Right lobe of liver (tissue), 6 donors: Measurements from ENCODE around the gene SNU13. TPM values are rescaled to one million over a fixed set of nuclear protein-coding genes. Genes with fewer than 3 reads are reported as not detected.

ENCODE experiments used
- ATAC-seq, 4 donors: fragments of 200-7000 bp; cut with Tn5 transposase; one replicate each; pipeline ENCODE4 v1.9.1; 2020; ENCODE audit warnings: mild to moderate bottlenecking in 4 of 4, moderate library complexity in 4 of 4
- DNase-seq, 3 donors: peaks; one replicate each; pipeline ENCODE4 v3.0.0-alpha.2; 2020
- H3K27ac ChIP-seq, 3 donors: fragments of 200-600 bp; one replicate each; pipeline ENCODE4 v1.8.0; 2022
- H3K27me3 ChIP-seq, 2 donors: fragments of 200-600 bp; one replicate each; pipeline ENCODE4 v1.8.0; 2022
- H3K36me3 ChIP-seq, 4 donors: fragments of 200-600 bp; sonication (generic) in 1 of 4; one replicate each; pipeline versions ENCODE4 v1.5.1 to v1.8.0; 2017 to 2022; ENCODE audit warnings: control low read depth in 1 of 4
- H3K4me1 ChIP-seq, 4 donors: fragments of 200-600 bp; sonication (generic) in 1 of 4; one replicate each; pipeline versions ENCODE4 v1.5.1 to v1.8.0; 2017 to 2022; ENCODE audit warnings: control low read depth in 1 of 4
- H3K4me3 ChIP-seq, 3 donors: fragments of 200-600 bp; one replicate each; pipeline ENCODE4 v1.8.0; 2022
- H3K9me3 ChIP-seq, 4 donors: fragments of 200-600 bp; sonication (generic) in 1 of 4; one replicate each; pipeline versions ENCODE4 v1.5.1 to v1.8.0; 2017 to 2022; ENCODE audit warnings: control low read depth in 1 of 4
- CTCF ChIP-seq, 4 donors: fragments of 200-600 bp in 3 of 4; fragments of 450-650 bp in 1 of 4; IDR thresholded peaks; one replicate each; pipeline versions ENCODE4 v1.5.1 to v1.8.0; 2016 to 2022; ENCODE audit warnings: antibody characterized with exemption in 4 of 4, mild to moderate bottlenecking in 2 of 4
- POLR2A ChIP-seq: fragments of 450-650 bp; IDR thresholded peaks from one replicate; pipeline ENCODE4 v1.6.1; 2017; ENCODE audit warnings: antibody characterized with exemption, mild to moderate bottlenecking
- WGBS: methylation state at CpG from one replicate; pipeline ENCODE4 v1.1.6; 2018; ENCODE audit warnings: low coverage, low lambda C conversion rate; ENCODE audit not compliant: insufficient coverage; ENCODE audit errors: missing lambda C conversion rate; 5-methylcytosine and 5-hydroxymethylcytosine counted together
- intact Hi-C, 2 donors: fragments of 100-400 bp; cut with DNase I; formaldehyde crosslinking; loops; one replicate each; pipeline versions ENCODE4 v1.11.2 to v1.14.1; 2022
- total RNA-seq, 6 experiments: library from RNA; depleted of rRNA in 2 of 6; stranded (reverse); fragments of >200 nt in 2 of 6; fragmentation: NEBNext Ultra II Directional in 3 of 6; extraction: Animal tissue kit (Norgen Biotek cat#: 25700) in 3 of 6; gene quantifications; one replicate each; pipeline versions ENCODE4 v1.1.0 to v1.2.4, GENCODE V29; 2016 to 2023
- donor health status: DM: no; HTN: yes; CAD: no.
- donor health status: DM: no; HTN: no; CAD: no.
- donor health status: DM: no; HTN: no; CAD: no.
- donor health status: DM: no; HTN: yes; CAD: no.
- donor health status: DM: no; HTN: yes; CAD: no.

SNU13 gene
- total RNA-seq, 6 experiments from 2014 or later: 43.1 to 65.4 (median 50.1) TPM

- ATAC-seq: no peak
- Histone ChIP-seq H3K9me3 (no peaks in the 10 kb centered on the region), H3K36me3 (no peaks in the 10 kb centered on the region), H3K4me1 (peaks cover 0 to 6% (median 0%) of the 10 kb centered on the region in 4 donors), H3K27ac (no peak overlapping the region), H3K27me3 (no peaks in the 10 kb centered on the region), H3K4me3 (no peak overlapping the region)
- whole genome bisulfite sequencing: 95% methylated on average over 9 of the region's 9 CpGs
- intact Hi-C loops: no loop called here
- no peak for DNase-seq
- TF ChIP-seq CTCF (IDR thresholded peaks at IDR 0.05) (no peak), POLR2A (no peak)
These were observed 14.1 kb upstream of the SNU13 start for GRCh38 chr22:41702763-41703162.

GRCh38 chr22:41700108-41700364, 11.4 kb upstream of the SNU13 start:
- no peak for ATAC-seq
- no peaks in the 10 kb centered on the region for H3K9me3 ChIP-seq
- no peaks in the 10 kb centered on the region for H3K27me3 ChIP-seq
- no peak for DNase-seq
- intact Hi-C loops: no loop called here
- no peak for TF ChIP-seq CTCF (IDR thresholded peaks at IDR 0.05)
- no peak for TF ChIP-seq POLR2A
- no peaks in the 10 kb centered on the region for H3K36me3 ChIP-seq
- WGBS: 96% methylated on average over 10 of the region's 16 CpGs
- H3K4me3 ChIP-seq: no peak overlapping the region
- peaks cover 0 to 6% (median 0%) of the 10 kb centered on the region in 4 donors for H3K4me1 ChIP-seq
- H3K27ac ChIP-seq: no peak overlapping the region

GRCh38 chr22:41699264-41700107, 10.8 kb upstream of the SNU13 start, which contains the start of gene MEI1:
Gene MEI1 (plus strand): TSS chr22:41699503. CDS start chr22:41699539, 36 bp downstream.
- DNase-seq: peak; percentile 87 to 89 (median 88)
- peak; percentile 62 to 77 (median 72) for ATAC-seq
- H3K4me1 ChIP-seq: peaks cover 0 to 6% (median 0%) of the 10 kb centered on the region in 4 donors
- intact Hi-C loops: loop anchor here in 1 of 2 donors (5.0 kb wide), 1 partner anchor 233 kb away; no protein-coding TSS in a partner anchor
- 3% methylated on average over 7 of the region's 69 CpGs for whole genome bisulfite sequencing
- H3K27me3 ChIP-seq: no peaks in the 10 kb centered on the region
- no peak within 1 kb of the TSS for H3K27ac ChIP-seq
- no peaks in the 10 kb centered on the region for H3K36me3 ChIP-seq
- no peaks in the 10 kb centered on the region for H3K9me3 ChIP-seq
- peak within 1 kb of the TSS in 1 of 3 donors; percentile 20 for H3K4me3 ChIP-seq
- TF ChIP-seq POLR2A: no peak
- no peak for TF ChIP-seq CTCF (IDR thresholded peaks at IDR 0.05)

- Histone ChIP-seq H3K9me3 (no peaks in the 10 kb centered on the region), H3K4me3 (peak overlapping the region in 2 of 3 donors; percentile 20 to 21), H3K36me3 (peaks cover 0 to 8% (median 0%) of the 10 kb centered on the region in 4 donors), H3K27ac (peak overlapping the region in 1 of 3 donors; percentile 28), H3K27me3 (no peaks in the 10 kb centered on the region), H3K4me1 (peaks cover 0 to 6% (median 0%) of the 10 kb centered on the region in 4 donors)
- intact Hi-C loops: loop anchor here in 1 of 2 donors (5.0 kb wide), 1 partner anchor 235 kb away; no protein-coding TSS in a partner anchor
- WGBS: 0% methylated on average over 1 of the region's 12 CpGs
- DNase-seq (peak; percentile 89 to 92 (median 90)), ATAC-seq (peak; percentile 85 to 91 (median 88))
- TF ChIP-seq POLR2A: no peak
- peak; percentile 88 to 99 (median 98) for TF ChIP-seq CTCF (IDR thresholded peaks at IDR 0.05)
These were observed 8.6 kb upstream of the SNU13 start for GRCh38 chr22:41697126-41697775.
